ENCODE measurements around the gene AHDC1.

AHDC1 gene

DNA sequence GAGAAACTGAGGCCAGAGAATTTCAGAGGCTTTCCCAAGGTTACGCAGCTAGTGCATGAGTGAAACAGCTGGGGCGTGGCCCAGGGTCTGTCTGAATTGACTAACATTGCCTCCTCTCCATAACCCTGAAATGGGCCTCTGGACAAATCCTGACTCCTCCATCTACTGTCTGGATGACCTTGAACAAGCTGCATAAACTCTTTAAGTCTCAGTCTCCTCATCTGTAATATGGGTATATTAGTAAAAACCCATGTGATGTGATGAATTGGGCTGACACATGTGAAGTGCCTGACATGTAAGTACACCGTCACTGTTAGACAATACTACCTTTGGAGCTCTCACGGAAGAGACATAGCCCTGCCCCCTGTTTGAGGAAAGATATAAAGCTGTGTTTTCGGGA lies 43.4 kb upstream of the AHDC1 start (continued):
- TF ChIP-seq, protein P1, sequence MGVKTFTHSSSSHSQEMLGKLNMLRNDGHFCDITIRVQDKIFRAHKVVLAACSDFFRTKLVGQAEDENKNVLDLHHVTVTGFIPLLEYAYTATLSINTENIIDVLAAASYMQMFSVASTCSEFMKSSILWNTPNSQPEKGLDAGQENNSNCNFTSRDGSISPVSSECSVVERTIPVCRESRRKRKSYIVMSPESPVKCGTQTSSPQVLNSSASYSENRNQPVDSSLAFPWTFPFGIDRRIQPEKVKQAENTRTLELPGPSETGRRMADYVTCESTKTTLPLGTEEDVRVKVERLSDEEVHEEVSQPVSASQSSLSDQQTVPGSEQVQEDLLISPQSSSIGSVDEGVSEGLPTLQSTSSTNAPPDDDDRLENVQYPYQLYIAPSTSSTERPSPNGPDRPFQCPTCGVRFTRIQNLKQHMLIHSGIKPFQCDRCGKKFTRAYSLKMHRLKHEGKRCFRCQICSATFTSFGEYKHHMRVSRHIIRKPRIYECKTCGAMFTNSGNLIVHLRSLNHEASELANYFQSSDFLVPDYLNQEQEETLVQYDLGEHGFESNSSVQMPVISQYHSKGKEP (tag by site-specific recombination; IDR thresholded peaks at IDR 0.05) = no peak
- TF ChIP-seq ZNF677 (tag by site-specific recombination; IDR thresholded peaks at IDR 0.05) = no peak
- TF ChIP-seq, protein P2, sequence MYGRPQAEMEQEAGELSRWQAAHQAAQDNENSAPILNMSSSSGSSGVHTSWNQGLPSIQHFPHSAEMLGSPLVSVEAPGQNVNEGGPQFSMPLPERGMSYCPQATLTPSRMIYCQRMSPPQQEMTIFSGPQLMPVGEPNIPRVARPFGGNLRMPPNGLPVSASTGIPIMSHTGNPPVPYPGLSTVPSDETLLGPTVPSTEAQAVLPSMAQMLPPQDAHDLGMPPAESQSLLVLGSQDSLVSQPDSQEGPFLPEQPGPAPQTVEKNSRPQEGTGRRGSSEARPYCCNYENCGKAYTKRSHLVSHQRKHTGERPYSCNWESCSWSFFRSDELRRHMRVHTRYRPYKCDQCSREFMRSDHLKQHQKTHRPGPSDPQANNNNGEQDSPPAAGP (tag by site-specific recombination; IDR thresholded peaks at IDR 0.05) = no peak

DNA sequence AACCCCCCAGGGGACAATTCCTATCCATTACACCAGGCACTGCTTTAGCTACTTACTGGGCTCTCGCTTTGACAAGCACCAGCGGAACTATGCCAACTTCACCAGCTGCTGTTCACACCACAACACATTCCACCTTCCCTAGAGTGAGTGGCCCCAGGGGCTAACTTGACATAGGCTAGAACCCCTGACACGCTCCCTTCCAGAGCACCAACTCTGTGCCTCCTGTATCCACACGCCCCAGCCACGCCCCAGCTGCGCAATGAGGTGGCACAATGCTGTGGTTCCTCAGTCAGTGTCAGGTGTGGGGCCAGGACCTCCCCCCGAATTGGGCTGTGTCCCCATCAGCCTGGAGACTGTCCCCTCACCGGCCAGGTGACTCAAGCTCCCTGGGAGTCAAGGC lies 42.7 kb upstream of the AHDC1 start:
- Histone ChIP-seq H3K4me3 (ENCODE audit: low read depth, low read length) (no peak overlapping the region), H3K36me3 (ENCODE audit: control insufficient read depth in 2 of 2, insufficient read depth in 1 of 2, low read length in 2 of 2) (no peaks in the 10 kb centered on the region), H3K4me1 (ENCODE audit: control insufficient read depth, insufficient read depth, low read length) (peaks cover 5% of the 10 kb centered on the region), H3K9me3 (ENCODE audit: control insufficient read depth, insufficient read depth, low read depth, low read length) (no peaks in the 10 kb centered on the region), H3K27ac (ENCODE audit: extremely low read depth, low read depth, low read length) (no peak overlapping the region)
- peak; percentile 24; the same call in 1 of the 2 replicates for TF ChIP-seq KLF10 (tag by site-specific recombination; IDR thresholded peaks at IDR 0.05)
- TF ChIP-seq ZNF626 (tag by site-specific recombination; IDR thresholded peaks at IDR 0.05) = no peak
- TF ChIP-seq ZBTB48 (tag by site-specific recombination; IDR thresholded peaks at IDR 0.05) = peak; percentile 21; the same call in 1 of the 2 replicates
- TF ChIP-seq RBAK (tag by site-specific recombination; IDR thresholded peaks at IDR 0.05) = no peak
- TF ChIP-seq YY2 (tag by site-specific recombination; IDR thresholded peaks at IDR 0.05) = no peak
- TF ChIP-seq, protein P3, sequence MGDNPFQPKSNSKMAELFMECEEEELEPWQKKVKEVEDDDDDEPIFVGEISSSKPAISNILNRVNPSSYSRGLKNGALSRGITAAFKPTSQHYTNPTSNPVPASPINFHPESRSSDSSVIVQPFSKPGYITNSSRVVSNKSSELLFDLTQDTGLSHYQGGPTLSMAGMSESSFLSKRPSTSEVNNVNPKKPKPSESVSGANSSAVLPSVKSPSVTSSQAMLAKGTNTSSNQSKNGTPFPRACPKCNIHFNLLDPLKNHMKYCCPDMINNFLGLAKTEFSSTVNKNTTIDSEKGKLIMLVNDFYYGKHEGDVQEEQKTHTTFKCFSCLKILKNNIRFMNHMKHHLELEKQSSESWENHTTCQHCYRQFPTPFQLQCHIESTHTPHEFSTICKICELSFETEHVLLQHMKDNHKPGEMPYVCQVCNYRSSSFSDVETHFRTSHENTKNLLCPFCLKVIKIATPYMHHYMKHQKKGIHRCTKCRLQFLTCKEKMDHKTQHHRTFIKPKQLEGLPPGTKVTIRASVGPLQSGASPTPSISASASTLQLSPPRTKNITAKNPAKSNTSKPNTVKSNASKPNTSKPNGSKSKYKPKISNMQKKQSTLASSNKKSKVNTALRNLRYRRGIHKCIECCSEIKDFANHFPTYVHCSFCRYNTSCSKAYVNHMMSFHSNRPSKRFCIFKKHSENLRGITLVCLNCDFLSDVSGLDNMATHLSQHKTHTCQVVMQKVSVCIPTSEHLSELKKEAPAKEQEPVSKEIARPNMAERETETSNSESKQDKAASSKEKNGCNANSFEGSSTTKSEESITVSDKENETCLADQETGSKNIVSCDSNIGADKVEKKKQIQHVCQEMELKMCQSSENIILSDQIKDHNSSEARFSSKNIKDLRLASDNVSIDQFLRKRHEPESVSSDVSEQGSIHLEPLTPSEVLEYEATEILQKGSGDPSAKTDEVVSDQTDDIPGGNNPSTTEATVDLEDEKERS (tag by site-specific recombination; IDR thresholded peaks at IDR 0.05) = no peak
- TF ChIP-seq ZBTB1 (tag by site-specific recombination; IDR thresholded peaks at IDR 0.05) = no peak
- no peak for TF ChIP-seq ZNF214 (tag by site-specific recombination; IDR thresholded peaks at IDR 0.05; ENCODE audit: borderline replicate concordance)
- no peak for TF ChIP-seq ZNF202 (tag by site-specific recombination; IDR thresholded peaks at IDR 0.05; ENCODE audit: borderline replicate concordance)
- no peak for TF ChIP-seq ZNF132 (tag by site-specific recombination; IDR thresholded peaks at IDR 0.05; ENCODE audit: borderline replicate concordance)
- no peak for TF ChIP-seq ZBTB6 (tag by site-specific recombination; IDR thresholded peaks at IDR 0.05)
- POLR2A ChIA-PET = no interaction called here
- CTCF ChIA-PET = interaction anchor here (0.6 to 0.9 kb wide), 2 partner anchors 25 to 26 kb away, joined by 3 read pairs; partner anchors contain the start of gene IFI6

GRCh38 chr1:27645071-27645415 lies 41.1 kb upstream of the AHDC1 start:
- H3K4me3 ChIP-seq (ENCODE audit: low read depth, low read length) = no peak overlapping the region
- ChIA-PET POLR2A (no interaction called here), CTCF (interaction anchor here (0.5 to 2.4 kb wide), 6 partner anchors 11 to 572 kb away, joined by 3 to 32 read pairs (median 11); no protein-coding TSS in a partner anchor)
- no peaks in the 10 kb centered on the region for H3K4me1 ChIP-seq (ENCODE audit: control insufficient read depth, insufficient read depth, low read length)
- no peaks in the 10 kb centered on the region for H3K36me3 ChIP-seq (ENCODE audit: control insufficient read depth in 2 of 2, insufficient read depth in 1 of 2, low read length in 2 of 2)
- H3K27ac ChIP-seq (ENCODE audit: extremely low read depth, low read depth, low read length) = no peak overlapping the region
- no peaks in the 10 kb centered on the region for H3K9me3 ChIP-seq (ENCODE audit: control insufficient read depth, insufficient read depth, low read depth, low read length)
- TF ChIP-seq, protein P4, sequence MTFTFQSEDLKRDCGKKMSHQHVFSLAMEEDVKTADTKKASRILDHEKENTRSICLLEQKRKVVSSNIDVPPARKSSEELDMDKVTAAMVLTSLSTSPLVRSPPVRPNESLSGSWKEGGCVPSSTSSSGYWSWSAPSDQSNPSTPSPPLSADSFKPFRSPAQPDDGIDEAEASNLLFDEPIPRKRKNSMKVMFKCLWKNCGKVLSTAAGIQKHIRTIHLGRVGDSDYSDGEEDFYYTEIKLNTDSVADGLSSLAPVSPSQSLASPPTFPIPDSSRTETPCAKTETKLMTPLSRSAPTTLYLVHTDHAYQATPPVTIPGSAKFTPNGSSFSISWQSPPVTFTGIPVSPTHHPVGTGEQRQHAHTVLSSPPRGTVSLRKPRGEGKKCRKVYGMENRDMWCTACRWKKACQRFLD (tag by site-specific recombination; IDR thresholded peaks at IDR 0.05) = no peak
- TF ChIP-seq ZNF660 (tag by site-specific recombination; IDR thresholded peaks at IDR 0.05) = no peak
- no peak for TF ChIP-seq ZFP37 (tag by site-specific recombination; IDR thresholded peaks at IDR 0.05)
- TF ChIP-seq KLF10 (tag by site-specific recombination; IDR thresholded peaks at IDR 0.05) = no peak
- TF ChIP-seq YY2 (tag by site-specific recombination; IDR thresholded peaks at IDR 0.05) = no peak
- TF ChIP-seq PBX3 (CRISPR knock-in tag; IDR thresholded peaks at IDR 0.05) = no peak
- no peak for TF ChIP-seq ZNF596 (tag by site-specific recombination; IDR thresholded peaks at IDR 0.05)
- TF ChIP-seq, protein P5, sequence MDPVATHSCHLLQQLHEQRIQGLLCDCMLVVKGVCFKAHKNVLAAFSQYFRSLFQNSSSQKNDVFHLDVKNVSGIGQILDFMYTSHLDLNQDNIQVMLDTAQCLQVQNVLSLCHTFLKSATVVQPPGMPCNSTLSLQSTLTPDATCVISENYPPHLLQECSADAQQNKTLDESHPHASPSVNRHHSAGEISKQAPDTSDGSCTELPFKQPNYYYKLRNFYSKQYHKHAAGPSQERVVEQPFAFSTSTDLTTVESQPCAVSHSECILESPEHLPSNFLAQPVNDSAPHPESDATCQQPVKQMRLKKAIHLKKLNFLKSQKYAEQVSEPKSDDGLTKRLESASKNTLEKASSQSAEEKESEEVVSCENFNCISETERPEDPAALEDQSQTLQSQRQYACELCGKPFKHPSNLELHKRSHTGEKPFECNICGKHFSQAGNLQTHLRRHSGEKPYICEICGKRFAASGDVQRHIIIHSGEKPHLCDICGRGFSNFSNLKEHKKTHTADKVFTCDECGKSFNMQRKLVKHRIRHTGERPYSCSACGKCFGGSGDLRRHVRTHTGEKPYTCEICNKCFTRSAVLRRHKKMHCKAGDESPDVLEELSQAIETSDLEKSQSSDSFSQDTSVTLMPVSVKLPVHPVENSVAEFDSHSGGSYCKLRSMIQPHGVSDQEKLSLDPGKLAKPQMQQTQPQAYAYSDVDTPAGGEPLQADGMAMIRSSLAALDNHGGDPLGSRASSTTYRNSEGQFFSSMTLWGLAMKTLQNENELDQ (tag by site-specific recombination; IDR thresholded peaks at IDR 0.05; ENCODE audit: low read depth) = no peak
